ENCODE measurements around the gene PBX1. TPM values are rescaled to one million over a fixed set of nuclear protein-coding genes. Genes with fewer than 3 reads are reported as not detected.

The PBX1 gene
- total and polyA plus RNA-seq, 10 of the 15 experiments (the other 5 are each of a cell fraction or from before 2014, with no cell fraction given) = 0.05 to 0.28 (median 0.11) TPM; not detected in 5

DNA sequence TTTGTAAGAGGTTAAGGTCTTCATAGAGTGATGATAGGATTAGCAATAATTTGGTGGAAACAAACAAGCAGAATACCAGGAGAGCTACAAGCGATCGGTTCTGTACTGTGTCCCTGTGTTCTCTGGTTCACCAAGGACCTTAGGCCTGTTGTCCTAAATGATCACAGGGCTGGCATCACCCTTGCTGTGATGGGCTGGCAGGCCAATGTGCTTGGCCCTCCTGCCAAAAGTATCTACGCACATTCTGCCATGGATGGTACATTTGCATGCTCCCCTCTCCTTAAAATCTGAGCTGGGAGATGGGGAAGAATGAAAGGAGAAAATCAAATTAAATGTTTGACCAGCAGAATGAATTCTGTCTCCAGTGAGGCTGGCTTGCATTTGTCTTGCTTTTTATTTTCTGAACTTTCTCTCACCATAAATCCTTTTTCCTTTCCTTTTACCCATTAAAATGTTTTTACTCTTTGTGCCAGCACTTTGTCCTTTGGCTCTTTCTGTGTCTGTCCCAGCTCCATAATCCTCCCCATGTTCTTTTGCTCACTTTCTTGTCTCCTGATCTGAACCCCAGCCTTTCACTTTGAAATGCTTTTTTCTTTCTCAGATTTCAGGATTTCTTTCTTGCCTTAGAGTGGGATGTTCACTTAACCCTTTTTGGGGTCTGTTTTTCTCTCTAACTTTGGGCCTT lies 51.7 kb downstream of the PBX1 start (continued):
- TF ChIP-seq, protein P1, sequence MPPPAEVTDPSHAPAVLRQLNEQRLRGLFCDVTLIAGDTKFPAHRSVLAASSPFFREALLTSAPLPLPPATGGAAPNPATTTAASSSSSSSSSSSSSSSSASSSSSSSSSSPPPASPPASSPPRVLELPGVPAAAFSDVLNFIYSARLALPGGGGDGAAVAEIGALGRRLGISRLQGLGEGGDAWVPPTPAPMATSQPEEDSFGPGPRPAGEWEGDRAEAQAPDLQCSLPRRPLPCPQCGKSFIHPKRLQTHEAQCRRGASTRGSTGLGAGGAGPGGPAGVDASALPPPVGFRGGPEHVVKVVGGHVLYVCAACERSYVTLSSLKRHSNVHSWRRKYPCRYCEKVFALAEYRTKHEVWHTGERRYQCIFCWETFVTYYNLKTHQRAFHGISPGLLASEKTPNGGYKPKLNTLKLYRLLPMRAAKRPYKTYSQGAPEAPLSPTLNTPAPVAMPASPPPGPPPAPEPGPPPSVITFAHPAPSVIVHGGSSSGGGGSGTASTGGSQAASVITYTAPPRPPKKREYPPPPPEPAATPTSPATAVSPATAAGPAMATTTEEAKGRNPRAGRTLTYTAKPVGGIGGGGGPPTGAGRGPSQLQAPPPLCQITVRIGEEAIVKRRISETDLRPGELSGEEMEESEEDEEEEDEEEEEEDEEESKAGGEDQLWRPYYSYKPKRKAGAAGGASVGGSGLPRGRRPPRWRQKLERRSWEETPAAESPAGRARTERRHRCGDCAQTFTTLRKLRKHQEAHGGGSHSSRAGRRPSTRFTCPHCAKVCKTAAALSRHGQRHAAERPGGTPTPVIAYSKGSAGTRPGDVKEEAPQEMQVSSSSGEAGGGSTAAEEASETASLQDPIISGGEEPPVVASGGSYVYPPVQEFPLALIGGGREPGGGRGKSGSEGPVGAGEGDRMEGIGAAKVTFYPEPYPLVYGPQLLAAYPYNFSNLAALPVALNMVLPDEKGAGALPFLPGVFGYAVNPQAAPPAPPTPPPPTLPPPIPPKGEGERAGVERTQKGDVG (CRISPR knock-in tag; IDR thresholded peaks at IDR 0.05) = no peak
- no peak for TF ChIP-seq ZNF384 (IDR thresholded peaks at IDR 0.05; ENCODE audit: borderline replicate concordance, low read depth, low read length)

DNA sequence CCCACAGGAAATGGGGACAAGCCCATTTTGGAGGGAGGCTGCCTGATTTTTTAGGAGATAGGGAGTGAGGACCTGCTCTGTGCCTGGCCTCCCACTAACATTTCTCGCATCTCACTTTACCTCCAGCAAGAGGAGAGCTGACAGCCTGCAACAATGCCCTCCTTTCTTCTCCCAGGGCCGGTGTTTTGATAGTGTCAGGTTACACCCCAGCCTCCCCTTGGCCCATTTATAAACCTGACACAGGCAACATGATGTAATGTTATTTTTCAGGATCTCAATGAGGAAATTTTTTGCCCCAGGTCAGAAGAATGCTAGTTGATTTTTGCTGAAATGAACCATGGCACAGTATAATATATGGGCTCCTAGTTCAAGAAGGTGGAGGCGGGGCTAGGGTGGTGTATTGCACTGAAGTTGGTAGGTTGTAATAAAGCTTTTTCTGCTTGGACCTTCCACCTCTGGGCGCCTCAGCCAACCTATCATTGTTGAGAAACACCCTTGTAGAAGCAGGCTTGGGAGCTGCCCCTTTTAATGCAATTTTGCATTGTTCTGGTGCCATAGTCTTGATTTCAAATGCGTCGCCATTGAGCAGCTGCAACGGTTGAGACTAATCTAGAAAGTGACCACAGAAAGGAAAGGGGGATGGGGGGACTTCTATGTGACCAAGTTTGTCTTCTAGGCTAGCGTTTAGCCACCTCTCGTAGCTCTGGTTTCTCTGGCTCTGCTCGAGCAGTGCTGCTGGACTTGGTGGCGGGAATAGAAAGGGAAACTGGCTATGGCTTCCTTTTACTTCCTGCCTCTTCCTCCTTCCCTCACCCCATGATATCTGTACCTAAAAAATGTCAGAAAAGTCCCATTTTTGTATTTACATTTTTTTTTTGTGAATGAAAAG lies 53.0 kb downstream of the PBX1 start:
- Histone ChIP-seq H4K20me1 (ENCODE audit: control insufficient read depth, insufficient read depth) (no peaks in the 10 kb centered on the region), H3K9ac (ENCODE audit: control insufficient read depth, insufficient read depth, low read length) (no peak overlapping the region), H2AFZ (ENCODE audit: control insufficient read depth, low read depth, low read length) (no peak overlapping the region), H3K27me3 (replicated peaks in 1 of 2; ENCODE audit: control insufficient read depth in 2 of 2, insufficient read depth in 2 of 2, low read length in 1 of 2) (no peaks in the 10 kb centered on the region), H3K4me2 (ENCODE audit: control insufficient read depth, insufficient read depth) (no peak overlapping the region), H3K4me1 (ENCODE audit: control insufficient read depth, insufficient read depth, low read length) (no peaks in the 10 kb centered on the region), H3K27ac (ENCODE audit: control insufficient read depth, insufficient read depth) (no peak overlapping the region), H3K79me2 (ENCODE audit: control insufficient read depth, insufficient read depth, low read length) (no peaks in the 10 kb centered on the region), H3K36me3 (ENCODE audit: control insufficient read depth in 2 of 2, insufficient read depth in 2 of 2, low read length in 1 of 2) (no peaks in the 10 kb centered on the region), H3K4me3 (no peak overlapping the region), H3K9me3 (replicated peaks; ENCODE audit: control insufficient read depth, insufficient read depth, low read length) (no peaks in the 10 kb centered on the region)
- ChIA-PET SMC1A (ENCODE audit: uncharacterized antibody, unreplicated experiment) (interaction anchor here (0.7 kb wide), 1 partner anchor 199 kb away, joined by 3 read pairs; no protein-coding TSS in a partner anchor), CTCF (no interaction called here), POLR2A (no interaction called here), RAD21 (ENCODE audit: unreplicated experiment) (no interaction called here)
- BruUV-seq (replicated peaks) = no TSS peak
- ATAC-seq (no peak), FAIRE-seq (no peak), DNase-seq (ENCODE audit: low read depth, low spot score) (no peak)
- intact Hi-C loops (cut with micrococcal nuclease; ENCODE audit: unreplicated experiment) = no loop called here
- in situ Hi-C loops (cut with MboI) = loop anchor here (10.0 kb wide), 2 partner anchors 1077 to 1197 kb away; no protein-coding TSS in a partner anchor
- WGBS (ENCODE audit: insufficient coverage, insufficient replicate concordance, low lambda C conversion rate, missing lambda C conversion rate) = 32% methylated on average over 11 of the region's 11 CpGs
- TF ChIP-seq, protein P2, sequence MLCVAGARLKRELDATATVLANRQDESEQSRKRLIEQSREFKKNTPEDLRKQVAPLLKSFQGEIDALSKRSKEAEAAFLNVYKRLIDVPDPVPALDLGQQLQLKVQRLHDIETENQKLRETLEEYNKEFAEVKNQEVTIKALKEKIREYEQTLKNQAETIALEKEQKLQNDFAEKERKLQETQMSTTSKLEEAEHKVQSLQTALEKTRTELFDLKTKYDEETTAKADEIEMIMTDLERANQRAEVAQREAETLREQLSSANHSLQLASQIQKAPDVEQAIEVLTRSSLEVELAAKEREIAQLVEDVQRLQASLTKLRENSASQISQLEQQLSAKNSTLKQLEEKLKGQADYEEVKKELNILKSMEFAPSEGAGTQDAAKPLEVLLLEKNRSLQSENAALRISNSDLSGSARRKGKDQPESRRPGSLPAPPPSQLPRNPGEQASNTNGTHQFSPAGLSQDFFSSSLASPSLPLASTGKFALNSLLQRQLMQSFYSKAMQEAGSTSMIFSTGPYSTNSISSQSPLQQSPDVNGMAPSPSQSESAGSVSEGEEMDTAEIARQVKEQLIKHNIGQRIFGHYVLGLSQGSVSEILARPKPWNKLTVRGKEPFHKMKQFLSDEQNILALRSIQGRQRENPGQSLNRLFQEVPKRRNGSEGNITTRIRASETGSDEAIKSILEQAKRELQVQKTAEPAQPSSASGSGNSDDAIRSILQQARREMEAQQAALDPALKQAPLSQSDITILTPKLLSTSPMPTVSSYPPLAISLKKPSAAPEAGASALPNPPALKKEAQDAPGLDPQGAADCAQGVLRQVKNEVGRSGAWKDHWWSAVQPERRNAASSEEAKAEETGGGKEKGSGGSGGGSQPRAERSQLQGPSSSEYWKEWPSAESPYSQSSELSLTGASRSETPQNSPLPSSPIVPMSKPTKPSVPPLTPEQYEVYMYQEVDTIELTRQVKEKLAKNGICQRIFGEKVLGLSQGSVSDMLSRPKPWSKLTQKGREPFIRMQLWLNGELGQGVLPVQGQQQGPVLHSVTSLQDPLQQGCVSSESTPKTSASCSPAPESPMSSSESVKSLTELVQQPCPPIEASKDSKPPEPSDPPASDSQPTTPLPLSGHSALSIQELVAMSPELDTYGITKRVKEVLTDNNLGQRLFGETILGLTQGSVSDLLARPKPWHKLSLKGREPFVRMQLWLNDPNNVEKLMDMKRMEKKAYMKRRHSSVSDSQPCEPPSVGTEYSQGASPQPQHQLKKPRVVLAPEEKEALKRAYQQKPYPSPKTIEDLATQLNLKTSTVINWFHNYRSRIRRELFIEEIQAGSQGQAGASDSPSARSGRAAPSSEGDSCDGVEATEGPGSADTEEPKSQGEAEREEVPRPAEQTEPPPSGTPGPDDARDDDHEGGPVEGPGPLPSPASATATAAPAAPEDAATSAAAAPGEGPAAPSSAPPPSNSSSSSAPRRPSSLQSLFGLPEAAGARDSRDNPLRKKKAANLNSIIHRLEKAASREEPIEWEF (IDR thresholded peaks at IDR 0.05; ENCODE audit: insufficient replicate concordance, low read depth, low read length) = no peak
- TF ChIP-seq, protein P3, sequence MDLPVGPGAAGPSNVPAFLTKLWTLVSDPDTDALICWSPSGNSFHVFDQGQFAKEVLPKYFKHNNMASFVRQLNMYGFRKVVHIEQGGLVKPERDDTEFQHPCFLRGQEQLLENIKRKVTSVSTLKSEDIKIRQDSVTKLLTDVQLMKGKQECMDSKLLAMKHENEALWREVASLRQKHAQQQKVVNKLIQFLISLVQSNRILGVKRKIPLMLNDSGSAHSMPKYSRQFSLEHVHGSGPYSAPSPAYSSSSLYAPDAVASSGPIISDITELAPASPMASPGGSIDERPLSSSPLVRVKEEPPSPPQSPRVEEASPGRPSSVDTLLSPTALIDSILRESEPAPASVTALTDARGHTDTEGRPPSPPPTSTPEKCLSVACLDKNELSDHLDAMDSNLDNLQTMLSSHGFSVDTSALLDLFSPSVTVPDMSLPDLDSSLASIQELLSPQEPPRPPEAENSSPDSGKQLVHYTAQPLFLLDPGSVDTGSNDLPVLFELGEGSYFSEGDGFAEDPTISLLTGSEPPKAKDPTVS (IDR thresholded peaks at IDR 0.05; ENCODE audit: low read depth, low read length) = no peak
- TF ChIP-seq POLR2AphosphoS2 (IDR thresholded peaks at IDR 0.05; ENCODE audit: low read depth, low read length) (no peak), RAD21 (IDR thresholded peaks at IDR 0.05; ENCODE audit: insufficient read depth, low read depth, low read length) (no peak), RBBP5 (conservative IDR thresholded peaks at IDR 0.05) (no peak), EP300 (IDR thresholded peaks at IDR 0.05; ENCODE audit: borderline replicate concordance in 1 of 2, control insufficient read depth in 1 of 2, low read depth in 2 of 2, low read length in 2 of 2) (no peak), CHD2 (IDR thresholded peaks at IDR 0.05; ENCODE audit: borderline replicate concordance, low read depth, low read length) (no peak)
